22Rv1 (cell line): Measurements from ENCODE around the gene TACC2.

Experiments
- H3K27ac ChIP-seq: fragments of 450-650 bp; 2 replicates; pipeline ENCODE4 v1.5.1; 2017
- ZFX ChIP-seq: fragments of 450-650 bp; IDR thresholded peaks from 2 replicates; pipeline ENCODE4 v1.6.1; 2017; ENCODE audit warnings: antibody characterized with exemption, borderline replicate concordance
- TF ChIP-seq, protein P1 (sequence below): fragments of 450-650 bp; IDR thresholded peaks from 2 replicates; pipeline ENCODE4 v1.5.1; 2017; ENCODE audit warnings: mild to moderate bottlenecking

TACC2 gene

DNA sequence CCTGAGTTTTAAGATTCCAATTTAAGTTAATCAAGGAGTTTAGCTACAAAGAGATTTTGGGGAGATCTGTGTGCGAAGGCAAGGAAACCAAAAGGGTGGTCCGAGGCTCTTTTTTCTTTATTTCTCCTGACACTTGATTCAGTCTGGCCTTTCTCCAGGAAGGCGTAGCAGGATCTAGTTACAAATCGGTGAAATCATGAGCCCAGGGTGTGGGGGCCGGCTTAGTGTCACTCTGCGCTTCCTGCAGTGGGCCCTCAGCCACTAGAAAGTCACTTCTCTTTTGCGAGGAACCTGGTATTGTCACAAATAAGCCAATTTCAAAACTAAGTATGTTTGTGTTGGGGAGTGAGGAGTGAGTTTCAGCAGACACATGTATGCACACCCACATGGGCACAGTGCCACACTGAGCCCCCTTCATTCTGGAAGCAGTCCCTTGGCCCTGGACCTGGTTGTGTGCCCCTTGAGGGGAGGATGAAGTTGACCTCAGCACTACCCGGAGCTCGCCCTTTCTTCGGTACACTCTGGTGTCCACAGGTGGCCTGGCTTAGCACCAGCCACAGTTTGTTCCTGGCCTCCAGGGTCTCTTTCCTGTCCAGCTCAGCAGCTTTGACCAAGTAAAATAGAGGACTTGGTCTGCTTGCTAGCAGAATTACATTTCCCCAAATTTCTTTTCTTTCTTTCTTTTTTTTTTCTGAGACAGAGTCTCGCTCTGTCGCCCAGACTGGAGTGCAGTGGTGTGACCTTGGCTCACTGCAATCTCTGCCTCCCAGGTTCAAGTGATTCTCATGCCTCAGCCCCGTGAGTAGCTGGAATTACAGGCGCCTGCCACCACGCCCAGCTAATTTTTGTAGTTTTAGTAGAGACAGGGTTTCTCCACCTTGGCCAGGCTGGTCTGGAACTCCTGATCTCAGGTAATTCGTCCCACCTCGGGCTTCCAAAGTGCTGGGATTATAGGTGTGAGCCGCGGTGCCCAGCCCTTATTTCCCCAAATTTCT lies 198.2 kb downstream of the TACC2 start:
- no peak overlapping the region for H3K27ac ChIP-seq
- no peak for TF ChIP-seq ZFX
- TF ChIP-seq, protein P1, sequence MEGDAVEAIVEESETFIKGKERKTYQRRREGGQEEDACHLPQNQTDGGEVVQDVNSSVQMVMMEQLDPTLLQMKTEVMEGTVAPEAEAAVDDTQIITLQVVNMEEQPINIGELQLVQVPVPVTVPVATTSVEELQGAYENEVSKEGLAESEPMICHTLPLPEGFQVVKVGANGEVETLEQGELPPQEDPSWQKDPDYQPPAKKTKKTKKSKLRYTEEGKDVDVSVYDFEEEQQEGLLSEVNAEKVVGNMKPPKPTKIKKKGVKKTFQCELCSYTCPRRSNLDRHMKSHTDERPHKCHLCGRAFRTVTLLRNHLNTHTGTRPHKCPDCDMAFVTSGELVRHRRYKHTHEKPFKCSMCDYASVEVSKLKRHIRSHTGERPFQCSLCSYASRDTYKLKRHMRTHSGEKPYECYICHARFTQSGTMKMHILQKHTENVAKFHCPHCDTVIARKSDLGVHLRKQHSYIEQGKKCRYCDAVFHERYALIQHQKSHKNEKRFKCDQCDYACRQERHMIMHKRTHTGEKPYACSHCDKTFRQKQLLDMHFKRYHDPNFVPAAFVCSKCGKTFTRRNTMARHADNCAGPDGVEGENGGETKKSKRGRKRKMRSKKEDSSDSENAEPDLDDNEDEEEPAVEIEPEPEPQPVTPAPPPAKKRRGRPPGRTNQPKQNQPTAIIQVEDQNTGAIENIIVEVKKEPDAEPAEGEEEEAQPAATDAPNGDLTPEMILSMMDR: no peak

DNA sequence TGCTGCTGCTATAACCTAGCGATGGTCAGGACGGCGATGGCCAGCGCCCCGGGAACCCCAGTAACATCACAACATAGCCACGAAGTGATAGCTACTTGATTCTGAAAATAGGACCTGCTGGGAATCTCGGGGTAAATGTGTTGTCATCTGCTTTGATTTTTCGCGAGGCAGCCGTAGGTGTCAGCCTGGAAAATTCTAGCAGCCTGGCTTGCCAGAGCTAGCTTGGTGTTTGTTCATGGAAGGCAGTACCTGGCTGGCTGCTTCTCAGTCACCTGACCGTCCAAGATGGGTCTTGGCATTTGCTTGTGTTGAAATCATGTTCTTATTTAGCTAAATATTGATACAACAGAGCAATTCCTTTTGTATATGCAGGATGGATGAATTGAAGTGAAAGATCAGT lies 199.7 kb downstream of the TACC2 start:
- H3K27ac ChIP-seq: no peak overlapping the region
- TF ChIP-seq ZFX: no peak

DNA sequence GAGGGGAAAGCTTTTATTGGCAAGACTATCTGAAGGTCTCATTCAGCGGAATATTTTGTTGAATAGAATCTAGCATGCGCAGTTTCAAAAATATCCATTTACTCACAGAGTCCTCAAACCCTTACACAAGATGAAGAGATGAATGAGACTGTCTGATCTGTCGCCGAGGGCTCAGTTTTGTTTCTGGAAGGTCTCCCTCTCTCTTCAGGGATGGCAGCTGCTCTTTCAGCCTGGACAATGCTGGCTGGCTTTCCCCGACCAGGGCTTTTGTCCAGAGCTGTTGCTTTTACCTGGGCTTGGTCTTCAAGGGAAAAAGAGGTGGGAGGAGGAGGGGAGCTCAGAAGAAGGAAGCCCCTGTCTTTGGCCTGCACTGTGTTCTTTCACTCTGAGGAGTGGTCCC lies 200.2 kb downstream of the TACC2 start:
- H3K27ac ChIP-seq: no peak overlapping the region
- TF ChIP-seq, protein P1: no peak
- no peak for TF ChIP-seq ZFX

DNA sequence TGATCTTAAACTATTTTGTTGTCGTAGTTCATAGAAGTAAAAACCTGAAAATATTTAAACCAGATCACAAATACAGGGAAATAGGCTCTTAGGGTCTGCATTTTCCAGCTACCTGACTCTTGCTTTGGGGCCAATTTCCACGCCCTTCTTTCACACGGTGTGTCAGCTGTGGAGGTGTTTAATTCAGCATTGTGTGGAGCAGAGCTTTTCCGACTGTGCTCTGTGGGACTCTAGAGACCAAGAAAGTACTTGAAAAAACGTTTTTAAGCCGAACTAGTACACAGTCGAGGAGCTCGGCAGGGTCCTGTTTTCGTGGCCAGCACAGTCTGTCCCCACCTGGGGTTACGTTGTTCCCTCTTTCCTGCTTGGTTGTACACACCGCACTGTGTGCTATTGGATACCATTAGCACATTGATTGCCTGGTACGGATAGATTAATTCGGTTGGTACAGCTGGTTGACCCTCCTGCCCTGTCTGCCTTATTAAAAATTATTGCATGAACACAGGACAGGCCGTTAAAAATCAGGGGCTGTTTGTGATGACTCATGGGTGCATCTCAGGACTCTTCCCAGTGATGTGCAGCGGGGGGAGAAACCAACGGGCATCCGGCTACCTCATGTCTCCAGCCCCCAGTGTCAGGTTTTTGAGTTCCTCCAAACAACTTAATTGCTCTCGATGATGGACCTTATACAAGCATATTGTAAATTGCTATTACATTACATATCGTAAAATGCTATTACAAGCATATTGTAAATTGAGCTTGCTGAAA lies 201.4 kb downstream of the TACC2 start:
- H3K27ac ChIP-seq: no peak overlapping the region
- no peak for TF ChIP-seq ZFX
- TF ChIP-seq, protein P1: no peak

DNA sequence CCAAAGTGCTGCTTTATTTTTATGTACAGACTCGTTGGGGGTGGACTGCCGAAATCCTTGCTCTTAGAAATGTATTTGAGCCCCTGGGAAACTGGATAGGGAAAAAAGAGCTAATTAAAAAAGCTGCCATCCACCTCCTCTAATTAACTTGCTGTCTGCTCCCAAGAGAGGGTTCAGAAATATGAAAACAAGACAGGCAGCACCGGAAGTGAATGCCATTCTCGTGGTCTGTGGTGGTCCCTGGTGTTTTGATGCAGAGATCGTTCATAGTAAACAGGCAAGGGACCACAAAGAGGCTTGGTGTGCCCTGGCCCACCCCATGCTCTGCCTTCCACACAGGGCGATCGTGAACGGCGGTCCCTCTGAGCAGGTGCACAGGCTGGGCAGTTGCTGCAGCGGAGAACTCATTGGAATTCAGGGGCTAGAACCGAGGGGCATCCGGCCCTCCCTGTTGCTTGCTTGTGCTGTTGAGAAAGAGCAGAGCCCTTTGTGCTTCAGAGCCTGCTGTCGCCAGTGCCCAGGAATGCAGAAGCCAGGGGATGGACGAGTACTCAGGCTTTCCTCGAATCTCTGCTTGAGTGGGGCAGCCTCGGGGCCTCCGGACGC lies 203.1 kb downstream of the TACC2 start:
- no peak overlapping the region for H3K27ac ChIP-seq
- TF ChIP-seq, protein P1: no peak
- no peak for TF ChIP-seq ZFX

DNA sequence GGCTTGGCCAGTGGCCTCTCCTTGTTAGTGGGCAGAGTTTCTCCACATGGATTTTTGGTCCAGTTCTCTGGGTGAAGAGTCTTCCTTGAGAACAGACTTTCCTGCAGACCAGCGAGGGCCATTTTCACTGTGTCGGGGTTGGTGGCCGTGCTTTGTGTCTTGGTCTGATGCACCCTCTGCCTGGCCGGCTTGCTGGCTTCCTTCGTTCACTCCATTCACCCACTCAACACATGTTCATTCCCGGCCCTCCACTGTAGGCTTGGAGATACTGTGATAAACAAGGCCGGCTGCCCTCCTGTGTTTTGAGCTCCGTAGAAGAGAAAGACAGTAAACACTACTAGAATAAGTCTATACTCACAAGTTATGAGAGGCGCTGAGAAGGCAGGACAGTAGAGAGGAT lies 205.3 kb downstream of the TACC2 start:
- no peak overlapping the region for H3K27ac ChIP-seq

DNA sequence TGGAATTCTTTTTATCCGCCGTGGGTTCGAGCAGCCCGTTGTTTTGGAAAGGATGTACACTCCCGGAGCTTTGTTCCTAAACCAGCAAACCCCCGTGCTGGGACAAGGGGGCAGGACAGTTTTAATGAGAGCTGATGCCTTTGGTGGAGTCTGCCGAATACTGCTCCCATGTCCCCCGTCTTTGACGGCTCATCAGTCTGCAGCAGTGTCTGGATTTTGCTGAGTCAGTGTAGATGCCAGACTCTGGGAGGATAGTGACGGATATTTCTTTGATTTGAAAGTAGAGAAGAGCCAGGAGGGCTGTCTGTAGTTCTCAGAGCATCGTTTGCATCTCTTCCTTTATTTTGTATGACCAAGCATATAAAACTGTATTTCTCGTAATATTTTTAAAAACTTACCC lies 207.3 kb downstream of the TACC2 start:
- no peak overlapping the region for H3K27ac ChIP-seq
- no peak for TF ChIP-seq ZFX
- TF ChIP-seq, protein P1: no peak

More for the DNA sequence above, 205.3 kb downstream of the TACC2 start:
- no peak for TF ChIP-seq ZFX
- TF ChIP-seq, protein P1: no peak
